HCT116 (cell line): ENCODE measurements around the gene UBASH3B. TPM values are rescaled to one million over a fixed set of nuclear protein-coding genes. Genes with fewer than 3 reads are reported as not detected.

Experiments
- ATAC-seq: fragments of 200-7000 bp; cut with Tn5 transposase; 2 replicates; pipeline ENCODE4 v1.9.1; 2020; ENCODE audit warnings: mild to moderate bottlenecking, moderate library complexity
- BruUV-seq: library from RNA; stranded (reverse); fragments of 400-500 nt; replicated peaks from 2 replicates; lab custom pipeline; 2021; lab: Mats Ljungman, UMichigan
- CTCF ChIA-PET: fragments of 300-600 bp; sonication (Branson Sonifier 250); formaldehyde crosslinking; loops from one replicate; lab custom pipeline; 2021; ENCODE audit warnings: antibody characterized with exemption; lab: Charles Lee
- POLR2A ChIA-PET: fragments of 300-600, 350-600 bp; sonication (Branson Sonifier 250); formaldehyde crosslinking; loops from one replicate; lab custom pipeline; 2021; ENCODE audit warnings: antibody characterized with exemption; lab: Charles Lee
- RAD21 ChIA-PET, 2 experiments: fragments of 300-600 bp; sonication (Branson Sonifier 250); formaldehyde crosslinking; loops; one replicate each; lab custom pipeline; 2023; ENCODE audit warnings: low total read pairs in 2 of 2; ENCODE audit not compliant: uncharacterized antibody in 2 of 2, unreplicated experiment in 2 of 2, low non-redundant PET in 1 of 2; lab: Charles Lee
- DNase-seq: peaks from one replicate; pipeline ENCODE4 v3.0.0-alpha.2; 2010; ENCODE audit warnings: low read depth, low spot score
- H2AFZ ChIP-seq: fragments of 200-600 bp; shearing (Covaris generic), sonication (generic); 2 replicates; pipeline ENCODE4 v1.6.1; 2017; ENCODE audit warnings: low read depth, mixed run types, mixed read lengths, antibody characterized with exemption, low read length; ENCODE audit not compliant: poor library complexity, severe bottlenecking
- H3K27ac ChIP-seq: 2 replicates; pipeline ENCODE4 v1.5.1; 2012; ENCODE audit warnings: low read depth, low read length
- H3K27me3 ChIP-seq: fragments of 200-600 bp; sonication (generic); 2 replicates; pipeline ENCODE4 v1.6.1; 2016; ENCODE audit warnings: mixed run types, low read length, mixed read lengths; ENCODE audit not compliant: insufficient read depth
- H3K36me3 ChIP-seq, 2 experiments: fragments of 200-500 bp in 1 of 2; fragments of 200-600 bp in 1 of 2; sonication (Bioruptor generic) in 1 of 2; sonication (generic) in 1 of 2; 2 replicates each; pipeline versions ENCODE4 v1.5.1 to v1.6.1; 2014 to 2016; ENCODE audit warnings: low read length in 2 of 2, inconsistent platforms in 1 of 2, mixed read lengths in 1 of 2, mixed run types in 1 of 2; ENCODE audit not compliant: insufficient read depth in 2 of 2, control insufficient read depth in 1 of 2
- H3K4me1 ChIP-seq, 2 experiments: fragments of 200-600 bp in 1 of 2; sonication (generic) in 1 of 2; 2 replicates each; pipeline versions ENCODE4 v1.5.1 to v1.6.1; 2012 to 2017; ENCODE audit warnings: low read length in 2 of 2, inconsistent platforms in 1 of 2, mild to moderate bottlenecking in 1 of 2, mixed read lengths in 1 of 2, mixed run types in 1 of 2, moderate library complexity in 1 of 2; ENCODE audit not compliant: insufficient read depth in 2 of 2, control insufficient read depth in 1 of 2
- H3K4me2 ChIP-seq: fragments of 200-600 bp; sonication (generic); 2 replicates; pipeline ENCODE4 v1.6.1; 2017; ENCODE audit warnings: mixed run types, low read length, mixed read lengths
- H3K4me3 ChIP-seq, 2 experiments: fragments of 200-600 bp in 1 of 2; sonication (generic) in 1 of 2; replicated peaks in 1 of 2; 2 replicates each; pipeline ENCODE4 v1.5.1; 2011 to 2016; ENCODE audit warnings: low read length in 2 of 2, control low read depth in 1 of 2, low read depth in 1 of 2, mild to moderate bottlenecking in 1 of 2, mixed read lengths in 1 of 2, mixed run types in 1 of 2
- H3K79me2 ChIP-seq: fragments of 200-600 bp; sonication (generic); 2 replicates; pipeline ENCODE4 v1.6.1; 2017; ENCODE audit warnings: mild to moderate bottlenecking, mixed run types, low read length, moderate library complexity, mixed read lengths; ENCODE audit not compliant: insufficient read depth
- H3K9ac ChIP-seq: fragments of 200-600 bp; sonication (generic); 2 replicates; pipeline ENCODE4 v1.6.1; 2016; ENCODE audit warnings: low read length, mixed read lengths
- H3K9me2 ChIP-seq: fragments of 200-600 bp; sonication (generic), shearing (Covaris generic); 2 replicates; pipeline ENCODE4 v1.6.1; 2017; ENCODE audit warnings: mixed run types, mild to moderate bottlenecking, moderate library complexity; ENCODE audit not compliant: insufficient read depth
- H3K9me3 ChIP-seq, 2 experiments: fragments of 200-500 bp in 1 of 2; fragments of 200-600 bp in 1 of 2; sonication (Bioruptor generic) in 1 of 2; sonication (generic) in 1 of 2; 2 replicates each; pipeline ENCODE4 v1.6.1; 2014 to 2017; ENCODE audit warnings: low read length in 2 of 2, mixed read lengths in 2 of 2, inconsistent platforms in 1 of 2, low read depth in 1 of 2, mild to moderate bottlenecking in 1 of 2, mixed run types in 1 of 2, moderate library complexity in 1 of 2; ENCODE audit not compliant: control insufficient read depth in 1 of 2, insufficient read depth in 1 of 2
- H4K20me1 ChIP-seq: fragments of 200-600 bp; sonication (generic), shearing (Covaris generic); 2 replicates; pipeline ENCODE4 v1.6.1; 2017; ENCODE audit warnings: mixed run types, mild to moderate bottlenecking, moderate library complexity; ENCODE audit not compliant: insufficient read depth
- CBX3 ChIP-seq: IDR thresholded peaks from 2 replicates; pipeline ENCODE4 v1.6.1; 2012; ENCODE audit warnings: low read depth
- CEBPB ChIP-seq: IDR thresholded peaks from 2 replicates; pipeline ENCODE4 v1.6.1; 2012; ENCODE audit warnings: low read depth
- CTCF ChIP-seq, 3 experiments: fragments of 200-600 bp in 1 of 3; sonication (generic) in 1 of 3; IDR thresholded peaks in 2 of 3; conservative IDR thresholded peaks in 1 of 3; 2 replicates each; pipeline ENCODE4 v1.5.1; 2012 to 2017; ENCODE audit warnings: low read depth in 2 of 3, low read length in 2 of 3, antibody characterized with exemption in 1 of 3, borderline replicate concordance in 1 of 3, control low read depth in 1 of 3, mild to moderate bottlenecking in 1 of 3, mixed read lengths in 1 of 3, mixed run types in 1 of 3, moderate library complexity in 1 of 3; ENCODE audit not compliant: insufficient read depth in 1 of 3
- MAX ChIP-seq: IDR thresholded peaks from 2 replicates; pipeline ENCODE4 v1.6.1; 2012
- POLR2AphosphoS5 ChIP-seq: IDR thresholded peaks from 2 replicates; pipeline ENCODE4 v1.6.1; 2011; ENCODE audit warnings: mild to moderate bottlenecking, low read depth, low read length, moderate library complexity
- RAD21 ChIP-seq: IDR thresholded peaks from 2 replicates; pipeline ENCODE4 v1.6.1; 2012; ENCODE audit warnings: low read depth, mild to moderate bottlenecking
- ZFX ChIP-seq: fragments of 450-650 bp; IDR thresholded peaks from 2 replicates; pipeline ENCODE4 v1.6.1; 2017
- intact Hi-C: fragments of 100-400 bp; cut with micrococcal nuclease; formaldehyde crosslinking; loops from 2 replicates; pipeline ENCODE4 v1.10.0; 2022
- total RNA-seq: library from RNA; stranded (reverse); gene quantifications from one replicate; pipeline ENCODE4 v1.2.1, GENCODE V29; 2021; ENCODE audit not compliant: unreplicated experiment
- TF ChIP-seq, protein P1 (sequence below): IDR thresholded peaks from 2 replicates; pipeline ENCODE4 v1.6.1; 2012; ENCODE audit warnings: low read depth

UBASH3B gene
- total RNA-seq, 1 experiment from 2014 or later = 40.3 TPM

- Histone ChIP-seq H3K79me2 (peaks cover 3% of the 10 kb centered on the region), H4K20me1 (no peaks in the 10 kb centered on the region), H3K4me3 (no peak overlapping the region), H2AFZ (no peak overlapping the region), H3K4me1 (peaks cover 16 to 23% of the 10 kb centered on the region in 2 experiments), H3K27me3 (no peaks in the 10 kb centered on the region)
- CTCF ChIA-PET = no interaction called here
- intact Hi-C loops = no loop called here
- no peak for ATAC-seq
- POLR2A ChIA-PET = no interaction called here
- TF ChIP-seq POLR2AphosphoS5 = no peak
- TF ChIP-seq CEBPB = no peak
- no peak for TF ChIP-seq CTCF (IDR thresholded peaks at IDR 0.05 in 2 of 3, conservative IDR thresholded peaks at IDR 0.05 in 1 of 3; ENCODE audit: borderline replicate concordance in 1 of 3, insufficient read depth in 1 of 3, low read depth in 2 of 3, low read length in 2 of 3)
- no peak for TF ChIP-seq CBX3
- no peak for TF ChIP-seq MAX
- no peak for TF ChIP-seq ZFX
- TF ChIP-seq RAD21 = no peak
- TF ChIP-seq, protein P1, sequence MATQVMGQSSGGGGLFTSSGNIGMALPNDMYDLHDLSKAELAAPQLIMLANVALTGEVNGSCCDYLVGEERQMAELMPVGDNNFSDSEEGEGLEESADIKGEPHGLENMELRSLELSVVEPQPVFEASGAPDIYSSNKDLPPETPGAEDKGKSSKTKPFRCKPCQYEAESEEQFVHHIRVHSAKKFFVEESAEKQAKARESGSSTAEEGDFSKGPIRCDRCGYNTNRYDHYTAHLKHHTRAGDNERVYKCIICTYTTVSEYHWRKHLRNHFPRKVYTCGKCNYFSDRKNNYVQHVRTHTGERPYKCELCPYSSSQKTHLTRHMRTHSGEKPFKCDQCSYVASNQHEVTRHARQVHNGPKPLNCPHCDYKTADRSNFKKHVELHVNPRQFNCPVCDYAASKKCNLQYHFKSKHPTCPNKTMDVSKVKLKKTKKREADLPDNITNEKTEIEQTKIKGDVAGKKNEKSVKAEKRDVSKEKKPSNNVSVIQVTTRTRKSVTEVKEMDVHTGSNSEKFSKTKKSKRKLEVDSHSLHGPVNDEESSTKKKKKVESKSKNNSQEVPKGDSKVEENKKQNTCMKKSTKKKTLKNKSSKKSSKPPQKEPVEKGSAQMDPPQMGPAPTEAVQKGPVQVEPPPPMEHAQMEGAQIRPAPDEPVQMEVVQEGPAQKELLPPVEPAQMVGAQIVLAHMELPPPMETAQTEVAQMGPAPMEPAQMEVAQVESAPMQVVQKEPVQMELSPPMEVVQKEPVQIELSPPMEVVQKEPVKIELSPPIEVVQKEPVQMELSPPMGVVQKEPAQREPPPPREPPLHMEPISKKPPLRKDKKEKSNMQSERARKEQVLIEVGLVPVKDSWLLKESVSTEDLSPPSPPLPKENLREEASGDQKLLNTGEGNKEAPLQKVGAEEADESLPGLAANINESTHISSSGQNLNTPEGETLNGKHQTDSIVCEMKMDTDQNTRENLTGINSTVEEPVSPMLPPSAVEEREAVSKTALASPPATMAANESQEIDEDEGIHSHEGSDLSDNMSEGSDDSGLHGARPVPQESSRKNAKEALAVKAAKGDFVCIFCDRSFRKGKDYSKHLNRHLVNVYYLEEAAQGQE = no peak
- TF ChIP-seq, all 23 proteins: peak for 0
- no peak overlapping the region for H3K27ac ChIP-seq
- no peak for DNase-seq
- RAD21 ChIA-PET = no interaction called here
- no peak overlapping the region for H3K4me2 ChIP-seq
- no peak overlapping the region for H3K9ac ChIP-seq
- H3K9me3 ChIP-seq = no peaks in the 10 kb centered on the region
- no peaks in the 10 kb centered on the region for H3K9me2 ChIP-seq
- BruUV-seq = no TSS peak
- no peaks in the 10 kb centered on the region for H3K36me3 ChIP-seq
These were observed 70.5 kb downstream of the UBASH3B start for GRCh38 chr11:122726028-122726427.
